SIG-M5 treated with dmso at 0.1 percent for 504 hours (cell line): ENCODE data around the gene TTC9C.
"Not testable (repeated sequence)": the region's sequence is repeated elsewhere in the genome, so short reads cannot be mapped to it uniquely, and the experiment has no call there.

ENCODE experiments used
- DNase-seq: peaks from one replicate; lab custom pipeline; 2025; ENCODE audit not compliant: unreplicated experiment; lab: John Stamatoyannopoulos, UW

Gene TTC9C

GRCh38 chr11:62709247-62710000 lies 18.9 kb upstream of the TTC9C start:
- peak; percentile 96 for DNase-seq

- DNase-seq: no peak
Observed at GRCh38 chr11:62710001-62710345, 18.3 kb upstream of the TTC9C start.

- no peak for DNase-seq
Observed at GRCh38 chr11:62712276-62712812, 15.9 kb upstream of the TTC9C start.

GRCh38 chr11:62712861-62713260 lies 15.4 kb upstream of the TTC9C start:
- DNase-seq: no peak

GRCh38 chr11:62713343-62713742 lies 14.9 kb upstream of the TTC9C start:
- DNase-seq: no peak

GRCh38 chr11:62715150-62716130 lies 12.8 kb upstream of the TTC9C start:
- DNase-seq: no peak

GRCh38 chr11:62716206-62716605 lies 12.1 kb upstream of the TTC9C start:
- DNase-seq: no peak

GRCh38 chr11:62716816-62717215 lies 11.5 kb upstream of the TTC9C start:
- DNase-seq: no peak

GRCh38 chr11:62719302-62719978 lies 8.8 kb upstream of the TTC9C start:
- DNase-seq: no peak

- DNase-seq: peak; percentile 46
Observed at GRCh38 chr11:62721994-62722393, 6.3 kb upstream of the TTC9C start.

GRCh38 chr11:62724171-62724570 lies 4.1 kb upstream of the TTC9C start:
- DNase-seq: no peak

GRCh38 chr11:62725646-62726045 lies 2.6 kb upstream of the TTC9C start:
- no peak for DNase-seq

- no peak for DNase-seq
Observed at GRCh38 chr11:62726156-62726914, 2.0 kb upstream of the TTC9C start.

GRCh38 chr11:62726915-62727164 lies 1.4 kb upstream of the TTC9C start:
- DNase-seq: no peak

GRCh38 chr11:62727165-62727871 lies 968 bp upstream of the TTC9C start, which contains the start of gene HNRNPUL2:
Gene HNRNPUL2 (minus strand): TSS chr11:62727457. CDS start chr11:62727156, 301 bp downstream.
- DNase-seq: peak; percentile 98

- peak; percentile 96 for DNase-seq
Observed at GRCh38 chr11:62727872-62728170, 465 bp upstream of the TTC9C start.

- DNase-seq: not testable (repeated sequence)
Observed at GRCh38 chr11:62730076-62730475, 1.8 kb downstream of the TTC9C start.

GRCh38 chr11:62732830-62733229 lies 4.5 kb downstream of the TTC9C start:
- no peak for DNase-seq

GRCh38 chr11:62737196-62737595 lies 8.9 kb downstream of the TTC9C start:
- DNase-seq: no peak

- no peak for DNase-seq
Observed at GRCh38 chr11:62747475-62748160, 19.3 kb downstream of the TTC9C start.
